SJSA1 (cell line): ENCODE measurements around the gene SRSF11. TPM values are rescaled to one million over a fixed set of nuclear protein-coding genes. Genes with fewer than 3 reads are reported as not detected.

Experiments
- DNase-seq, 2 experiments: peaks; one replicate each; pipeline ENCODE4 v3.0.0-alpha.2; 2015 to 2020; ENCODE audit warnings: low spot score in 2 of 2, low read depth in 1 of 2
- H3K27ac ChIP-seq: fragments of 250-450 bp; sonication (Bioruptor Pico); 2 replicates; pipeline ENCODE4 v1.5.1; 2020; ENCODE audit warnings: mild to moderate bottlenecking, moderate library complexity
- H3K27me3 ChIP-seq: fragments of 250-450 bp; sonication (Bioruptor Pico); replicated peaks from 2 replicates; pipeline ENCODE4 v1.5.1; 2020; ENCODE audit warnings: mild to moderate bottlenecking, moderate library complexity
- H3K36me3 ChIP-seq: fragments of 250-450 bp; sonication (Bioruptor Pico); 2 replicates; pipeline ENCODE4 v1.5.1; 2020; ENCODE audit warnings: mild to moderate bottlenecking
- H3K4me1 ChIP-seq: fragments of 250-450 bp; sonication (Bioruptor Pico); replicated peaks from 2 replicates; pipeline ENCODE4 v1.6.1; 2021; ENCODE audit warnings: mild to moderate bottlenecking
- H3K4me3 ChIP-seq: fragments of 250-450 bp; sonication (Bioruptor Pico); 2 replicates; pipeline ENCODE4 v1.5.1; 2020; ENCODE audit warnings: mild to moderate bottlenecking
- H3K9me3 ChIP-seq: fragments of 250-450 bp; sonication (Bioruptor Pico); replicated peaks from 2 replicates; pipeline ENCODE4 v1.5.1; 2020; ENCODE audit warnings: mild to moderate bottlenecking
- total RNA-seq: library from RNA; depleted of rRNA; stranded (reverse); fragments of >200 nt; shearing (Covaris generic); gene quantifications from 2 replicates; pipeline ENCODE4 v1.2.3, GENCODE V29; 2014; rRNA removed

The SRSF11 gene
- total RNA-seq, 1 experiment from 2014 or later = 114 TPM

GRCh38 chr1:70295749-70296148 lies 74.6 kb downstream of the SRSF11 start:
- Histone ChIP-seq H3K9me3 (no peaks in the 10 kb centered on the region), H3K4me3 (no peak overlapping the region), H3K36me3 (peaks cover 67% of the 10 kb centered on the region), H3K27me3 (no peaks in the 10 kb centered on the region), H3K4me1 (peaks cover 3% of the 10 kb centered on the region; the same call in 1 of the 2 replicates), H3K27ac (no peak overlapping the region)
- no peak for DNase-seq

GRCh38 chr1:70299472-70299871 lies 78.3 kb downstream of the SRSF11 start:
- Histone ChIP-seq H3K9me3 (no peaks in the 10 kb centered on the region), H3K4me3 (no peak overlapping the region), H3K36me3 (peaks cover 59% of the 10 kb centered on the region), H3K27ac (no peak overlapping the region), H3K4me1 (no peaks in the 10 kb centered on the region), H3K27me3 (no peaks in the 10 kb centered on the region)
- no peak for DNase-seq

Other genes with a start within 250 kb of the SRSF11 start
- gene LRRC40, start 15.8 kb upstream of the SRSF11 start, total RNA-seq = 30.9 and 35.9 TPM in 2 replicates
- 44.9 and 48.8 TPM in 2 replicates for gene ANKRD13C, start 133.3 kb downstream of the SRSF11 start, total RNA-seq
- 2.2 and 2.8 TPM in 2 replicates for gene CTH, start 189.9 kb downstream of the SRSF11 start, total RNA-seq